GM12801 (cell line): ENCODE results near the gene ARTN.

Source experiments
- TF ChIP-seq, protein P1 (sequence below): IDR thresholded peaks from one replicate; pipeline ENCODE4 v1.5.1; 2011; ENCODE audit warnings: control low read depth; ENCODE audit not compliant: insufficient read length; ENCODE audit errors: extremely low read depth

The ARTN gene

DNA sequence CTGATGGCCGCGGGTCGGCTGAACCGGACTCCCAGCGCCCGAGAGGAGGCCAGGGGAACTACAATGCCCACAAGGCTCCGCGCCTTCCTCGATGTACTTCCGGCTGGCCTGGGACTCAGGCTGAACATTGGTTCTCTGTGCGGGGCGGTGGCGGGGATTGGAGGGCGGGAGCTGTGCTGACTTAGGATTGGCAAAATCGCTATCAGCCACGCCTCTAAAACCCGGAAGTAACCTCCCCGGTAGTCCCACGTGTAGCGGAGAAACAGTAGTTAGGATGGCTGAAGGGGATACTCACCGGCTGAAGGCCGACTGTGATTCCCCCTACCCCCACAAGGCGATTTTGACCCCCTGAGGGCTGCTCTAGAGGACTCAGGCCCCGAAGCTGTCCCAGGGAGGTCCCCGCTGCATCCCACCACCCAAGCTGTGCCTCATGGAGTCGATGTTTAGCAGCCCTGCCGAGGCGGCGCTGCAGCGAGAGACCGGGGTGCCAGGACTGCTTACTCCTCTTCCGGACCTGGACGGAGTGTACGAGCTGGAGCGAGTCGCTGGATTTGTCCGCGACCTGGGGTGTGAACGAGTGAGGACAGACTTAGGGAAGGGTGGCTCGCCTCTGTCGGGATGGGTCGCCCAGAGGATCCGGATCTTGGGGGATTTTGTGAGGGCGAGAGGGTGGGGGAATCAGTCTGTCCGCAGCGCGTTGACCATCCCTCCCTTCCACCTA is 36.3 kb downstream of the ARTN start, which contains the start of gene DPH2:
Gene DPH2, plus strand, starts transcription at position 265 of the 721 bp plus-strand sequence. Its CDS starts 166 bp downstream, at position 431.
- TF ChIP-seq, protein P1, sequence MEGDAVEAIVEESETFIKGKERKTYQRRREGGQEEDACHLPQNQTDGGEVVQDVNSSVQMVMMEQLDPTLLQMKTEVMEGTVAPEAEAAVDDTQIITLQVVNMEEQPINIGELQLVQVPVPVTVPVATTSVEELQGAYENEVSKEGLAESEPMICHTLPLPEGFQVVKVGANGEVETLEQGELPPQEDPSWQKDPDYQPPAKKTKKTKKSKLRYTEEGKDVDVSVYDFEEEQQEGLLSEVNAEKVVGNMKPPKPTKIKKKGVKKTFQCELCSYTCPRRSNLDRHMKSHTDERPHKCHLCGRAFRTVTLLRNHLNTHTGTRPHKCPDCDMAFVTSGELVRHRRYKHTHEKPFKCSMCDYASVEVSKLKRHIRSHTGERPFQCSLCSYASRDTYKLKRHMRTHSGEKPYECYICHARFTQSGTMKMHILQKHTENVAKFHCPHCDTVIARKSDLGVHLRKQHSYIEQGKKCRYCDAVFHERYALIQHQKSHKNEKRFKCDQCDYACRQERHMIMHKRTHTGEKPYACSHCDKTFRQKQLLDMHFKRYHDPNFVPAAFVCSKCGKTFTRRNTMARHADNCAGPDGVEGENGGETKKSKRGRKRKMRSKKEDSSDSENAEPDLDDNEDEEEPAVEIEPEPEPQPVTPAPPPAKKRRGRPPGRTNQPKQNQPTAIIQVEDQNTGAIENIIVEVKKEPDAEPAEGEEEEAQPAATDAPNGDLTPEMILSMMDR: no peak

DNA sequence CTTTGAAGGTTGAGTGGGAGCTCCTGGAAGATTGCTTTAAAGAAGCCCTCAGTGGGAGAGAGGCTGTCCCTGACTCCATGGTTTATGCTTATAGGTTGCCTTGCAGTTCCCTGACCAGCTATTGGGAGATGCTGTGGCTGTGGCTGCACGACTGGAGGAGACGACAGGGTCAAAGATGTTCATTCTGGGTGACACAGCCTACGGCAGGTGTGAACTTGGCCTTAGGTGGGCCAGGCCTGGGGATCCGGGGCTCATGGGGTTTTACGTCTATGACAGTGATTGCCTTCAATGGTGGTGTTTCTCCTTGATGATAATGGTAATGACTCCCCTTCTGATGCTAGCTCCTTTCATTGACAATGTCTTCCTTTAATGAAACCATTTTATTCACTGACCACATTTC is 36.9 kb downstream of the ARTN start:
- TF ChIP-seq, protein P1: no peak

GRCh38 chr1:43970911-43971310 is 37.3 kb downstream of the ARTN start:
- TF ChIP-seq, protein P1: no peak

- TF ChIP-seq, protein P1: no peak
Measured at GRCh38 chr1:43971336-43971980, 37.9 kb downstream of the ARTN start.

DNA sequence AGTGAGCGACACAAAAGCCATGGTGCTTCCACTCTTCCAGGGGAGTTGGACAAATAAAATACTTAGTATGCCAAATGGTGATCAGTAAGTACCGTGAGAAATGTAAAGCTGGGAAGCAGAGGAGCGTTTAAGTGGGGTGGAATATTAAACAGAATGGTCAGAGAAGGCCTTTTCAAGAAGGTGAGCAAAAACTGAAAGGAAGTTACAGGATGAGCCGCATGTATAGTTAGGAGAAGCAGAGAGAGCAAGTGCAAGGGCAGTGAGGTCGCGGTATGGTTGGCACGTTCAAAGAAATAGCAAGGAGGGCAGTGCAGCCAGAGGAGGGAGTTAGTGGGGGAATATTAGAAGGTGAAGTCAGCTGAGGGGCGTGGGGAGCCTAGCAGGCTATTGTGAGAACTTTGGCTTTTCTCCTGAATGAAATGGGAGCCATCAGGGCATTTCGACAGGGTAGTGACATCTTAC is 40.4 kb downstream of the ARTN start:
- TF ChIP-seq, protein P1: no peak

- TF ChIP-seq, protein P1: no peak
Measured at GRCh38 chr1:43974443-43975248, 41.0 kb downstream of the ARTN start, which contains the start of gene ATP6V0B. Gene ATP6V0B (plus strand): TSS chr1:43974960. CDS start chr1:43975041, 81 bp downstream.
